HG03571 (cell line): Measurements from ENCODE around the gene SLC41A2.
"Not testable (repeated sequence)": the region's sequence is repeated elsewhere in the genome, so short reads cannot be mapped to it uniquely, and the experiment has no call there.

Source experiments
- ATAC-seq: cut with Tn5 transposase; IDR thresholded peaks from one replicate; pipeline ENCODE4 v1.9.1; 2021; ENCODE audit not compliant: unreplicated experiment

Gene SLC41A2, protein sequence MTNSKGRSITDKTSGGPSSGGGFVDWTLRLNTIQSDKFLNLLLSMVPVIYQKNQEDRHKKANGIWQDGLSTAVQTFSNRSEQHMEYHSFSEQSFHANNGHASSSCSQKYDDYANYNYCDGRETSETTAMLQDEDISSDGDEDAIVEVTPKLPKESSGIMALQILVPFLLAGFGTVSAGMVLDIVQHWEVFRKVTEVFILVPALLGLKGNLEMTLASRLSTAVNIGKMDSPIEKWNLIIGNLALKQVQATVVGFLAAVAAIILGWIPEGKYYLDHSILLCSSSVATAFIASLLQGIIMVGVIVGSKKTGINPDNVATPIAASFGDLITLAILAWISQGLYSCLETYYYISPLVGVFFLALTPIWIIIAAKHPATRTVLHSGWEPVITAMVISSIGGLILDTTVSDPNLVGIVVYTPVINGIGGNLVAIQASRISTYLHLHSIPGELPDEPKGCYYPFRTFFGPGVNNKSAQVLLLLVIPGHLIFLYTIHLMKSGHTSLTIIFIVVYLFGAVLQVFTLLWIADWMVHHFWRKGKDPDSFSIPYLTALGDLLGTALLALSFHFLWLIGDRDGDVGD

DNA sequence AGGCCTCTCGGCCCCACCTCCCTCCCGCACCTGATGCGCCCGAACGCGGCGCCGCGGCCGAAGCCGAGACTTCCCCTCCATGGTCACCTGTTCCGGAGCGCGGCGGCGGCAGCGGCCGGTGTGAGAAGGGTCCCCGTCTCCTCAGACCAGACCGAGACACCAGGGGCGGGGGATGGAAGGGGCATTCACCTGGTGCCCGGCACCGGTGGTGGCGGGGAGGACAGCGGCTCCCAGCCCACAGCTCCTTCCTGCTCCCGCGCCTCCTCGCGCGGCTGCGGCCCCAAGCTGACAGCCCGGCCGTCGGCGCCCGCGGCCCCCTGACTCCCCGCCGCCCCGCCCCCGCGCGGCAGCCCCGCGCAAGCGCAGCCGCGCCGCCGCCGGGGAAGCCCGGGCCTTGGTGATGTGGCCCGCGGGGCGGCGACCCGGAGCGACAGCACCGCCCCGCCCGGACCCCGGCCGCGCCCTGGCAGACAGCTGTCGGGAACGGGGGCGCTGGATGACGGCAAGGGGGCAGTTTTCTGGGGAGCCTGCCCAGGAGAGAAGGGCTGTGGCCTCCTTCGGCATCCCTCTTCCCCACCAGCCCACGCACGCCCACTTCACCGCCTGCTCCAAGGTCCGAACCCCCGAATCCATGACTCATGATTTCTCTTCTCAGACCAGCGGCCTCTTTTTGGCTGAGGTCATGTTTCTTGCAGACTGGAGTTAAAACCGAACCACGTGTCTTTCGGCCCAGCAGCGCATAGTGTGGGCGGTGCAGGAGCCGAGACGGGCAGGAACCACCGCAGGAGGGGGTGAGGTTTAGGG is at the start of gene SLC41A2:
Gene SLC41A2 (minus strand): TSS at position 290 of the 804 bp plus-strand sequence. CDS start 29,763 bp downstream, outside the sequence.
- ATAC-seq, result peak; percentile 69

DNA sequence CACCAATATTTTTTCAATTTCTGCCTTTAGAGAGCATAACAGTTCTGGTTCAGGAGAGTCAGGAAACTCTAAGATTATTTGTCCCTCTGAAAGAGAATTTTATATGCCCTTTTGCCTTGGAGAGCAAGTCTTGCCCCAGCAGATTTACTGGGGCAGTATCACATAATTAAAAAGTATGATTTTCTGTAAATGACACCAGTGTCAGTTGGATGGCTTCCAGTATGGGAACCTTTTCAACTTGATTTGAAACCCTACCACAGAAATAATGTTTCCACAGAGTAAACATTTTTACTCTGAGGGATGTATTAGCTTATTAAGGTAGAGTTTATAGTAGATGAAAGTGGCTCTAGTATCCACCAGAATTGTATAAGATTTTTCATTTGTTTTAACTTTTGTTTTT is 43.4 kb upstream of the SLC41A2 start:
- ATAC-seq, result no peak

GRCh38 chr12:104999347-104999685 is 41.2 kb upstream of the SLC41A2 start:
- no peak for ATAC-seq

GRCh38 chr12:104998423-104999346 is 40.6 kb upstream of the SLC41A2 start:
- ATAC-seq, result no peak

DNA sequence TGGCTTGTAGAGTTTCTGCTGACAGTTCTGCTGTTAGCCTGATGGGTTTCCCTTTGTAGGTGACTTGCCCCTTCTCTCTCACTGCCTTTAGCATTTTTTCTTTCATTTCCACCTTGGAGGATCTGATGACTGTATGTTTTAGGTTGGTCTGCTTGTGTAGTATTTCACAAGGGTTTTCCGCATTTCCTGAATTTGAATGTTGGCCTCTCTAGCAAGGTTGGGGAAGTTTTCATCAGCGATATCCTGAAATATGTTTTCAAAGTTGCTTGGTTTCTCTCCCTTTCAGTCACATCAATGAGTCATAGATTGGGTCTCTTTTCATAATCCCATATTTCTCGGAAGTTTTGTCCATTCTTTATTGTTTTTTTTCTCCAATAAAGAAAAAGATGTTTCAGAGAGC is 39.5 kb upstream of the SLC41A2 start:
- ATAC-seq, result no peak

DNA sequence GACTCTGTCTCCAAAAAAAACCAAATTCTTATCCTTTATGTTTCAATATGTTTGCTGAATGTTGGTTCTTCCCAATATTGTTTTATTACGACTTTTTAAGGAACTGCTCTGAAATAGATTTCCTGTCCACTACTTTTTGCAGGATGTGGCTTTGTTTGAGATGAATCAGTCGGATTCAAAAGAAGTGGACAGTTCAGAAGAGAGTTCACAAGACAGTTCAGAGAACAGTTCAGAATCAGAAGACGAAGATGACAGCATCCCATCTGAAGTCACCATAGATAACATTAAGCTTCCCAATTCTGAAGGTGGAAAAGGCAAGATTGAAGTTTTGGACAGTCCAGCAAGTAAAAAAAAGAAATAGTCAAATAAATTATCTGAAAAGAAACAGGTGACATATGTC is 36.2 kb upstream of the SLC41A2 start:
- no peak for ATAC-seq

- ATAC-seq, result no peak
Measured at GRCh38 chr12:104991565-104992128, 33.6 kb upstream of the SLC41A2 start.

- ATAC-seq, result no peak
Measured at GRCh38 chr12:104990950-104991349, 32.9 kb upstream of the SLC41A2 start.

GRCh38 chr12:104986022-104986941 is 28.2 kb upstream of the SLC41A2 start, which contains the start of gene NOPCHAP1:
Gene NOPCHAP1 (plus strand): TSS chr12:104986316. CDS start chr12:104986353, 37 bp downstream.
- peak; percentile 95 for ATAC-seq

DNA sequence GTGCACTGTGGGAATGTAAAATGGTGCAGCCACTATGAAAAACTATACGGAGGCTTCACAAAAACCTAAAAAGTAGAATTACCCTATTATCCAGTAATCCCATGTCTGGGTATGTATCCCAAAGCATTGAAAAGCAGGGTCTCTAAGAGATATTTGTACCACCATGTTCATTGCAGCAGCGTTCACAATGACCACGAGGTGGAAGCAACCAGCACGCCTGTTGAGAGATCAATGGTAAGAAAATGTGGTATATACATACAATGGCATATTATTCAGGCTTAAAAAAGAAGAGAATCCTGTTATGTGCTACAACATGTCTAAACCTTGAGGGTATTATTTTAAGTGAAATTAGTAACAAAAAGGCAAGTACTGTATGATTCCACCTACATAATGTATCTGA is 27.1 kb upstream of the SLC41A2 start:
- no peak for ATAC-seq

GRCh38 chr12:104977688-104978087 is 19.6 kb upstream of the SLC41A2 start:
- not testable (repeated sequence) for ATAC-seq

DNA sequence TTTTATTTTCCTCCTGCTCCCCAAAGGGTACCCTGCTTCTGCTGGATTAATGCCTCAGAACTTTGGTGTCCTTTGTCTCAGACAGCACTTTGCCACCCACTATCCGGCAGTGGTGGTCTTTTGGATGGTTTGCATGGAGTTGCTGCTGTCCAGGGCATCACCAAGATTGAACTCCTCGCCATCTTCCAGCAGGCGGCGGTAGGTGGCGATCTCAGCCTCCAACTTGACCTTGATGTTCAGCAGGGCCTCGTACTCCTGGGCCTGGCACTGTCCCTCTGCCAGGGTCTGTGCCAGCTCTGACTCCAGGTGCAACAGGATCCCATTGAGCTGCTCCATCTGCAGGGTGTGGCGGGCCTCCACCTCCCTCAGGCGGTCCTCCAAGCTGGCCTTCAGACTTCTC is 18.6 kb upstream of the SLC41A2 start:
- ATAC-seq, result no peak

DNA sequence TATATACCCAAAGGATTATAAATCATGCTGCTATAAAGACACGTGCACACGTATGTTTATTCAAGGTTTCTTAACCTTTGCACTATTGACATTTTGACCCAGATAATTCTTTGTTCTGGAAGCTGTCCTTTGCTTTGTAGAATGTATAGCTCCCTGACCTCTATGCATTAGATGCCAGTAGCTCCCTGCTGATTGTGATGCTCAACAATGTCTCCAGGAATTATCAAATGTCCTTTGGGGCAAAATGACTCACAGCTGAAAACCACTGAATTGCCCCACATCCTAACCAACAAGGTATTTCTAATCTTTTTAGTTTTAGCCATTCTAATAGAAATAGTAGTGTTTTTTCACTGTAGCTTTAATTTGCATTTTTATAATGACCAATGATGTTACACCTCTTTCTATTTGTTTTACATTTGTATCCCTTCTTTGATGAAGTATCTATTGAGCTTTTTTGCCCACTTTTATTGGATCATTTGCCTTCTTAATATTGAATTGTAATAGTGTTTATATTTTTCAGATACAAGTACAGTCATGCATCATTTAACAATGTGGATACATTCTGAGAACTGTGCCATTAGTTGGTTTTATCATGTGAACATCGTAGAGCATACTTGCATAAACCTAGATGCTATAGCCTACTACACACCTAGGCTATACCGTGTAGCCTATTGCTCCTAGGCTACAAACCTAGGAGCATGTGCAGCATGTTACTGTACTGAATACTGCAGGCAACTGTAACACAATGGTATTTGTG is 17.7 kb upstream of the SLC41A2 start:
- no peak for ATAC-seq

DNA sequence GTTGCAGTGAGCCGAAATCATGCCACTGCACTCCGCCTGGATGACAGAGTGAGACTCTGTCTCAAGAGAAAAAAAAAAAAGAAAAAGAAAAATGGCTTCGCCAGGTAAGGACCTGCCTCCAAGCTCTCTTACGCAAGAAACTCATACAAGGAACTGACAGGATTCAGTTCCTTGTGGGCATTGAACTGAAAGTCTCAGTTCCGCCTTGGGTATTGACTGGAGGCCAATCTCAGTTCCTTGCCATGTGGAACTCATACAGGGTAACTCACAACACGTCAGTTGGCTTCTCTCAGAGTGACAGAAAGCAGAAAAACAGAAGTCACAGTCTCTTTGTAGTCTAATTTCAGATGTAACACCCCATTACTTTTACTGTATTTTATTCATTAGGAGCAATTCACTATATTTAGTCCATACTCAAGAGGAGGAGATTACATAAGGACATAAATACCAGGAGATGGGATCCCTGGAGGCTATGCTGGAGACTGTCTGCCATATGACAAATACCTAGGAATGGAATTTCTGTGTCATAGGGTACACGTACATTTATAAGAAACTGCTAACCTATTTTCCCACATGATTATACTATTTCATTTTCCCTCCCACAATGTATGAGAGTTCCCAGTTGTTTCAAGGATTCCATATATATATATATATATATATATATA is 16.7 kb upstream of the SLC41A2 start:
- peak; percentile 96 for ATAC-seq

- no peak for ATAC-seq
Measured at GRCh38 chr12:104973250-104973649, 15.2 kb upstream of the SLC41A2 start.

GRCh38 chr12:104971306-104971705 is 13.2 kb upstream of the SLC41A2 start:
- ATAC-seq, result no peak

- ATAC-seq, result no peak
Measured at GRCh38 chr12:104969343-104969742, 11.3 kb upstream of the SLC41A2 start.

- ATAC-seq, result peak; percentile 72
Measured at GRCh38 chr12:104966677-104967076, 8.6 kb upstream of the SLC41A2 start.
